NOMO-1 treated with dmso at 0.1 percent for 144 hours (cell line): ENCODE data around the gene SCN2A.

ENCODE experiments used
- DNase-seq: peaks from one replicate; lab custom pipeline; 2025; ENCODE audit not compliant: unreplicated experiment; lab: John Stamatoyannopoulos, UW

The SCN2A gene

GRCh38 chr2:165410276-165410675, 171.1 kb downstream of the SCN2A start:
- no peak for DNase-seq

GRCh38 chr2:165414187-165414586, 175.0 kb downstream of the SCN2A start:
- DNase-seq = no peak

- no peak for DNase-seq
Measured at GRCh38 chr2:165417009-165417408, 177.8 kb downstream of the SCN2A start.

- DNase-seq = no peak
Measured at GRCh38 chr2:165420231-165420630, 181.0 kb downstream of the SCN2A start.

GRCh38 chr2:165423081-165423480, 183.9 kb downstream of the SCN2A start:
- DNase-seq = no peak

- DNase-seq = no peak
Measured at GRCh38 chr2:165425556-165425955, 186.3 kb downstream of the SCN2A start.

GRCh38 chr2:165427686-165428085, 188.5 kb downstream of the SCN2A start:
- no peak for DNase-seq

GRCh38 chr2:165428926-165429325, 189.7 kb downstream of the SCN2A start:
- no peak for DNase-seq

GRCh38 chr2:165431014-165431413, 191.8 kb downstream of the SCN2A start:
- no peak for DNase-seq

- DNase-seq = no peak
Measured at GRCh38 chr2:165432234-165432966, 193.2 kb downstream of the SCN2A start.

GRCh38 chr2:165434865-165435496, 195.8 kb downstream of the SCN2A start:
- DNase-seq = no peak

GRCh38 chr2:165435611-165436010, 196.4 kb downstream of the SCN2A start:
- DNase-seq = no peak

- DNase-seq = no peak
Measured at GRCh38 chr2:165436559-165436958, 197.3 kb downstream of the SCN2A start.

- DNase-seq = no peak
Measured at GRCh38 chr2:165440367-165440766, 201.2 kb downstream of the SCN2A start.
